ENCODE measurements around the gene EDNRB. TPM values are rescaled to one million over a fixed set of nuclear protein-coding genes. Genes with fewer than 3 reads are reported as not detected.

Gene EDNRB
- total RNA-seq, 2 donors from 2014 or later = 14.2 to 27.6 TPM

DNA sequence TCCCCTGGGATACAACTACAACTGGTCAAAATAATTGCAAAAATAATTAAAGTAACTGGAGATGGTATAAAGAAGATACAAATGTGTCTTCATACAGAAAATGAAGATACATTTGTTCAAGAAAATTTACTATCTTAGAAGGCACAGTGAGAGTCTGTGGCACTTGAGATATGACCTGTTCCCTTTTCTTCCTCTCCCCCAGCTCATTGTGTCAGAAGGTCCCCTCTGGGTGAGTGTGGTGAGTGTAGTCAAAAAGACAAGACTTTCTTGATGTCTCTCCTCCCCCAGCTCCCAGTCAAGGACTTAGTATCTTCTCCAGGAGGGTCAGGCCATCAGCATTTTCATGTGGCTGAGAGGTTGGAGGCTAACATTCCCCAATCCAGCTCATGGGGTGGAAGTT lies 51.7 kb downstream of the EDNRB start:
- ATAC-seq (ENCODE audit: insufficient number of reproducible peaks, low FRiP score, low read depth) (no peak), DNase-seq (ENCODE audit: low spot score) (no peak)

DNA sequence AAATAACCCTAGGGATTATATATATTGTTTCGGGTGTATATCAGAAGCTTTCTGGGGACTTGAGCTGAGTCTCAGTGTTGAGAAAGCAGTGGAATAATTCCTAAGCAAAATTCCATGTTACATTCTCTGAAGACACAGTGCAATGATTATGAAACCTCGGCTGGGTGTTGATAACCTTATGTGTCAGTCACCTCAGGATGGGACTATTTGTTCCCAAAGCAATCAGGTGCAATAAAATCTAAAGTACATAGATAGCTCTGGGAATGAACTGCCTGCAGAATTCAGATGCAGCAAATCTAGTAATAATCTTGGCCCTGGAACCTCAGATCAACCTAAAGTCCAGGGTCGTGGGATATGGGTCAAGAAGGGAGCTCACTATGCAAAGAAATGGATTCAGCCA lies 53.0 kb downstream of the EDNRB start:
- H3K4me3 ChIP-seq = no peak overlapping the region
- DNase-seq (ENCODE audit: low spot score) (no peak), ATAC-seq (ENCODE audit: insufficient number of reproducible peaks, low FRiP score, low read depth) (no peak)
- TF ChIP-seq, protein P1, sequence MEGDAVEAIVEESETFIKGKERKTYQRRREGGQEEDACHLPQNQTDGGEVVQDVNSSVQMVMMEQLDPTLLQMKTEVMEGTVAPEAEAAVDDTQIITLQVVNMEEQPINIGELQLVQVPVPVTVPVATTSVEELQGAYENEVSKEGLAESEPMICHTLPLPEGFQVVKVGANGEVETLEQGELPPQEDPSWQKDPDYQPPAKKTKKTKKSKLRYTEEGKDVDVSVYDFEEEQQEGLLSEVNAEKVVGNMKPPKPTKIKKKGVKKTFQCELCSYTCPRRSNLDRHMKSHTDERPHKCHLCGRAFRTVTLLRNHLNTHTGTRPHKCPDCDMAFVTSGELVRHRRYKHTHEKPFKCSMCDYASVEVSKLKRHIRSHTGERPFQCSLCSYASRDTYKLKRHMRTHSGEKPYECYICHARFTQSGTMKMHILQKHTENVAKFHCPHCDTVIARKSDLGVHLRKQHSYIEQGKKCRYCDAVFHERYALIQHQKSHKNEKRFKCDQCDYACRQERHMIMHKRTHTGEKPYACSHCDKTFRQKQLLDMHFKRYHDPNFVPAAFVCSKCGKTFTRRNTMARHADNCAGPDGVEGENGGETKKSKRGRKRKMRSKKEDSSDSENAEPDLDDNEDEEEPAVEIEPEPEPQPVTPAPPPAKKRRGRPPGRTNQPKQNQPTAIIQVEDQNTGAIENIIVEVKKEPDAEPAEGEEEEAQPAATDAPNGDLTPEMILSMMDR (IDR thresholded peaks at IDR 0.05) = no peak
- H3K9me3 ChIP-seq = no peaks in the 10 kb centered on the region
- no peaks in the 10 kb centered on the region for H3K27me3 ChIP-seq (replicated peaks; ENCODE audit: insufficient read depth)
- no peaks in the 10 kb centered on the region for H3K36me3 ChIP-seq
- no peak overlapping the region for H3K27ac ChIP-seq
- H3K4me1 ChIP-seq (ENCODE audit: control insufficient read depth in 1 of 2, low read depth in 2 of 2) = no peaks in the 10 kb centered on the region

More for the DNA sequence above, 51.7 kb downstream of the EDNRB start:
- Histone ChIP-seq H3K36me3 (no peaks in the 10 kb centered on the region), H3K27ac (no peak overlapping the region), H3K4me3 (no peak overlapping the region), H3K27me3 (replicated peaks; ENCODE audit: insufficient read depth) (no peaks in the 10 kb centered on the region), H3K9me3 (no peaks in the 10 kb centered on the region), H3K4me1 (ENCODE audit: control insufficient read depth in 1 of 2, low read depth in 2 of 2) (no peaks in the 10 kb centered on the region)
- TF ChIP-seq, protein P1 (IDR thresholded peaks at IDR 0.05) = no peak

DNA sequence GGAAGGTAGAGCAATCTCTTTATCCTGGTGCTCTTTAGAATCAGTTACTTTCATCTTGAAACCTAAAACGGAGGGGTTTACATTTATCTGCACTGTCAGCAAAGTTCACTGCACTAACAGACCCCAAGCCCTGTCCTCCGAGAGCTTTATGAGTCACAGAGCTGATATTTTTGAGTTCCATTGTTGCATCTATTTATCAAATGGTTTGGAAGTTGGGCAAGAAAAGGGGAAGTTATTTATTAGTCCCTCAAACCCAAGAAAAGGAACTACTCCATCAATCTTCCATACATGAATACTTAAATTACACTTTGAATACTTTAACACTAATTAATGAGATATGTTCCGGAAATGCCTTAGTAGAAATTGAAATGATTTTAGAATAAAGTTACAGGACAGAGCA lies 55.5 kb downstream of the EDNRB start:
- Histone ChIP-seq H3K9me3 (no peaks in the 10 kb centered on the region), H3K27ac (no peak overlapping the region), H3K36me3 (no peaks in the 10 kb centered on the region), H3K27me3 (replicated peaks; ENCODE audit: insufficient read depth) (no peaks in the 10 kb centered on the region), H3K4me3 (no peak overlapping the region), H3K4me1 (ENCODE audit: control insufficient read depth in 1 of 2, low read depth in 2 of 2) (no peaks in the 10 kb centered on the region)
- ATAC-seq (ENCODE audit: insufficient number of reproducible peaks, low FRiP score, low read depth) = no peak
- TF ChIP-seq, protein P1 (IDR thresholded peaks at IDR 0.05) = no peak
- DNase-seq (ENCODE audit: low spot score) = no peak

DNA sequence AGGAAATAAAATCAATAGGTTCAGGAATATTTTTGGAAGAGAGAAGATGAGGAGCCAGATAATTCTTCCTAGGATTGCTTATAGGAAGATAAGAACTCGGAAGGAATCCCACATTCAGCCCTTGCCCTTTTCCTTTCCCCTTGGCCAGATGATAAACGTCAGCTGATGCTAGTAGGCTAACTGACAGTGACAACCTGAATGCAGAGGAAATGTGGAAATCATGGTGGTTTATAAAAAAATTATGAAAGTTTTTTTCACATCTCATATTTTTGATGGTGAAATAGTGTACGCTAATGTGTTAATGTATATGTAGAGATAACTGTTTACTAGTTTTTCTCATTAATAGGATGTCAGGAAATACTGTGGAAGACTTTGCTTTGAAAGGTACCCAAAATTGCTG lies 56.9 kb downstream of the EDNRB start:
- H3K27me3 ChIP-seq (replicated peaks; ENCODE audit: insufficient read depth) = no peaks in the 10 kb centered on the region
- no peaks in the 10 kb centered on the region for H3K9me3 ChIP-seq
- H3K36me3 ChIP-seq = no peaks in the 10 kb centered on the region
- no peak for DNase-seq (ENCODE audit: low spot score)
- TF ChIP-seq, protein P1 (IDR thresholded peaks at IDR 0.05) = no peak
- H3K4me1 ChIP-seq (ENCODE audit: control insufficient read depth in 1 of 2, low read depth in 2 of 2) = no peaks in the 10 kb centered on the region
- no peak overlapping the region for H3K4me3 ChIP-seq
- no peak overlapping the region for H3K27ac ChIP-seq
- ATAC-seq (ENCODE audit: insufficient number of reproducible peaks, low FRiP score, low read depth) = no peak

DNA sequence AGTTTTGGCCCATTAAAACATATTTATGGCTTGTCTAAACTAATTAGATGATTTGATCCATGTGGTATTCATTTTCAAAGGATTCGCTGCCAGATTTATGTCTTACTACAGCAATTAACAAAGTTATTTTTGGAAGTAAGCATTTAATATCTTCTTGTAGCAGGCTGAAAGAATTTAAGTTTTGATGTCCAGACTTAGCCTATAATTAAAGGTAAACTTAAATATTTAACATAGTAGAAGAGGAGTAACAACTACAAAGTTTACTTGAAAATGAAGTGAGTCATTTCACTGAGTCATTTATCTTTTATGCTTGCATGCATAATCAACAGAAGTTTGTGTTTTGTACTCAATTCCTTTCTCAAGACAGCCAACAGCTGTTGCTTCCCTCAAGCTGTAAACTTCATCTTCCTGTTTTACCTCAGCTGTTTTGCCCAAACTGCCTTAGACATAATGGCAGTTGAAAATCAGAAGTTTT lies 58.1 kb downstream of the EDNRB start:
- DNase-seq (ENCODE audit: low spot score) = no peak
- TF ChIP-seq, protein P1 (IDR thresholded peaks at IDR 0.05) = no peak

More for the DNA sequence above, 58.1 kb downstream of the EDNRB start:
- H3K9me3 ChIP-seq = no peaks in the 10 kb centered on the region
- H3K27me3 ChIP-seq (replicated peaks; ENCODE audit: insufficient read depth) = no peaks in the 10 kb centered on the region
- no peak overlapping the region for H3K4me3 ChIP-seq
- no peak for ATAC-seq (ENCODE audit: insufficient number of reproducible peaks, low FRiP score, low read depth)
- no peaks in the 10 kb centered on the region for H3K4me1 ChIP-seq (ENCODE audit: control insufficient read depth in 1 of 2, low read depth in 2 of 2)
- no peak overlapping the region for H3K27ac ChIP-seq
- no peaks in the 10 kb centered on the region for H3K36me3 ChIP-seq

All from thoracic aorta (tissue), 2 donors.